KMS-11 (cell line): ENCODE measurements around the gene NKAIN2.

Experiments used
- H2AFZ ChIP-seq: fragments of 200-600 bp; sonication (generic); 2 replicates; pipeline ENCODE4 v1.6.1; 2016; ENCODE audit warnings: antibody characterized with exemption, mixed run types, low read depth
- H3K27ac ChIP-seq: fragments of 200-600 bp; sonication (generic); 2 replicates; pipeline ENCODE4 v1.6.1; 2016; ENCODE audit warnings: mild to moderate bottlenecking, mixed run types
- H3K27me3 ChIP-seq: fragments of 200-600 bp; sonication (generic); 2 replicates; pipeline ENCODE4 v1.6.1; 2017; ENCODE audit warnings: mild to moderate bottlenecking, low read depth, mixed run types, moderate library complexity; ENCODE audit not compliant: insufficient read depth
- H3K36me3 ChIP-seq: fragments of 200-600 bp; sonication (generic); 2 replicates; pipeline ENCODE4 v1.6.1; 2017; ENCODE audit warnings: mild to moderate bottlenecking, mixed run types; ENCODE audit not compliant: insufficient read depth
- H3K4me1 ChIP-seq: fragments of 200-600 bp; sonication (generic); 2 replicates; pipeline ENCODE4 v1.6.1; 2016; ENCODE audit warnings: mild to moderate bottlenecking, low read depth, mixed run types; ENCODE audit not compliant: poor library complexity, severe bottlenecking
- H3K4me2 ChIP-seq: fragments of 200-600 bp; sonication (generic); 2 replicates; pipeline ENCODE4 v1.7.0; 2016; ENCODE audit warnings: mild to moderate bottlenecking, mixed run types
- H3K4me3 ChIP-seq: fragments of 200-600 bp; sonication (generic); IDR thresholded peaks from 2 replicates; pipeline ENCODE4 v1.6.1; 2017; ENCODE audit warnings: low read depth, low read length, mixed read lengths; ENCODE audit not compliant: insufficient read depth
- H3K79me2 ChIP-seq: fragments of 200-600 bp; sonication (generic); 2 replicates; pipeline ENCODE4 v1.6.1; 2016; ENCODE audit warnings: low read depth, mixed run types; ENCODE audit not compliant: insufficient read depth
- H3K9ac ChIP-seq: fragments of 200-600 bp; sonication (generic); 2 replicates; pipeline ENCODE4 v1.6.1; 2016; ENCODE audit warnings: mild to moderate bottlenecking, mixed run types
- H4K20me1 ChIP-seq: fragments of 200-600 bp; sonication (generic); 2 replicates; pipeline ENCODE4 v1.6.1; 2016; ENCODE audit warnings: mild to moderate bottlenecking, mixed run types; ENCODE audit not compliant: insufficient read depth
- CTCF ChIP-seq: fragments of 200-600 bp; sonication (generic); conservative IDR thresholded peaks from 2 replicates; pipeline ENCODE4 v1.6.1; 2017; ENCODE audit warnings: low read depth, mild to moderate bottlenecking, antibody characterized with exemption, low read length, moderate library complexity, mixed read lengths

NKAIN2 gene

GRCh38 chr6:124356811-124357210 lies 553.1 kb downstream of the NKAIN2 start:
- TF ChIP-seq CTCF = no peak
- no peaks in the 10 kb centered on the region for H3K36me3 ChIP-seq

GRCh38 chr6:124368131-124368530 lies 564.5 kb downstream of the NKAIN2 start:
- Histone ChIP-seq H3K4me2 (no peak overlapping the region), H3K36me3 (no peaks in the 10 kb centered on the region), H3K9ac (no peak overlapping the region), H3K4me3 (no peak overlapping the region), H4K20me1 (no peaks in the 10 kb centered on the region), H2AFZ (no peak overlapping the region), H3K4me1 (no peaks in the 10 kb centered on the region), H3K27me3 (no peaks in the 10 kb centered on the region), H3K27ac (no peak overlapping the region), H3K79me2 (no peaks in the 10 kb centered on the region)
- no peak for TF ChIP-seq CTCF

More at GRCh38 chr6:124356811-124357210, 553.1 kb downstream of the NKAIN2 start:
- Histone ChIP-seq H3K4me1 (no peaks in the 10 kb centered on the region), H4K20me1 (no peaks in the 10 kb centered on the region), H3K27me3 (no peaks in the 10 kb centered on the region), H3K27ac (no peak overlapping the region), H3K4me2 (no peak overlapping the region), H3K79me2 (no peaks in the 10 kb centered on the region), H2AFZ (no peak overlapping the region), H3K4me3 (no peak overlapping the region), H3K9ac (no peak overlapping the region)

GRCh38 chr6:124371974-124372475 lies 568.4 kb downstream of the NKAIN2 start:
- Histone ChIP-seq H2AFZ (no peak overlapping the region), H4K20me1 (no peaks in the 10 kb centered on the region), H3K36me3 (no peaks in the 10 kb centered on the region), H3K79me2 (no peaks in the 10 kb centered on the region), H3K9ac (no peak overlapping the region), H3K4me2 (no peak overlapping the region), H3K27me3 (no peaks in the 10 kb centered on the region), H3K4me3 (no peak overlapping the region), H3K4me1 (no peaks in the 10 kb centered on the region), H3K27ac (no peak overlapping the region)
- TF ChIP-seq CTCF = no peak

GRCh38 chr6:124373386-124373785 lies 569.7 kb downstream of the NKAIN2 start:
- Histone ChIP-seq H3K27me3 (no peaks in the 10 kb centered on the region), H3K4me2 (no peak overlapping the region), H3K27ac (no peak overlapping the region), H3K4me1 (no peaks in the 10 kb centered on the region), H4K20me1 (no peaks in the 10 kb centered on the region), H3K79me2 (no peaks in the 10 kb centered on the region), H3K36me3 (no peaks in the 10 kb centered on the region), H2AFZ (no peak overlapping the region), H3K9ac (no peak overlapping the region), H3K4me3 (no peak overlapping the region)
- no peak for TF ChIP-seq CTCF

- Histone ChIP-seq H3K9ac (no peak overlapping the region), H3K27ac (no peak overlapping the region), H3K4me1 (no peaks in the 10 kb centered on the region), H3K4me2 (no peak overlapping the region), H2AFZ (no peak overlapping the region), H3K27me3 (no peaks in the 10 kb centered on the region), H3K79me2 (no peaks in the 10 kb centered on the region), H3K36me3 (no peaks in the 10 kb centered on the region), H4K20me1 (no peaks in the 10 kb centered on the region), H3K4me3 (no peak overlapping the region)
- TF ChIP-seq CTCF = no peak
These were observed 585.5 kb downstream of the NKAIN2 start for GRCh38 chr6:124389127-124389526.
